IPS DF 6.9 (cell line): ENCODE results near the gene NLN.

Experiments
- DNase-seq: peaks from one replicate; pipeline ENCODE4 v3.0.0-alpha.2; 2013; ENCODE audit warnings: low read depth, low spot score
- H3K27ac ChIP-seq: one replicate; pipeline ENCODE4 v1.5.1; 2013; ENCODE audit warnings: low read length, control low read depth
- H3K27me3 ChIP-seq: 2 replicates; pipeline ENCODE4 v1.6.1; 2013; ENCODE audit warnings: mild to moderate bottlenecking, low read length; ENCODE audit not compliant: control insufficient read depth, insufficient read depth
- H3K36me3 ChIP-seq: 2 replicates; pipeline ENCODE4 v1.6.1; 2013; ENCODE audit warnings: low read length; ENCODE audit not compliant: control insufficient read depth, insufficient read depth
- H3K4me1 ChIP-seq: 2 replicates; pipeline ENCODE4 v1.6.1; 2013; ENCODE audit warnings: low read length; ENCODE audit not compliant: control insufficient read depth, insufficient read depth
- H3K4me3 ChIP-seq: 2 replicates; pipeline ENCODE4 v1.5.1; 2013; ENCODE audit warnings: mild to moderate bottlenecking, low read length
- H3K9me3 ChIP-seq: 2 replicates; pipeline ENCODE4 v1.6.1; 2013; ENCODE audit warnings: low read length, inconsistent platforms; ENCODE audit not compliant: control insufficient read depth, insufficient read depth
- WGBS: extraction: QIAGEN DNeasy Blood & Tissue Kit; methylation state at CpG from one replicate; pipeline ENCODE4 v1.1.7; 2013; ENCODE audit warnings: mixed read lengths, missing lambda C conversion rate; ENCODE audit not compliant: insufficient read length, insufficient coverage; 5-methylcytosine and 5-hydroxymethylcytosine counted together

Gene NLN

DNA sequence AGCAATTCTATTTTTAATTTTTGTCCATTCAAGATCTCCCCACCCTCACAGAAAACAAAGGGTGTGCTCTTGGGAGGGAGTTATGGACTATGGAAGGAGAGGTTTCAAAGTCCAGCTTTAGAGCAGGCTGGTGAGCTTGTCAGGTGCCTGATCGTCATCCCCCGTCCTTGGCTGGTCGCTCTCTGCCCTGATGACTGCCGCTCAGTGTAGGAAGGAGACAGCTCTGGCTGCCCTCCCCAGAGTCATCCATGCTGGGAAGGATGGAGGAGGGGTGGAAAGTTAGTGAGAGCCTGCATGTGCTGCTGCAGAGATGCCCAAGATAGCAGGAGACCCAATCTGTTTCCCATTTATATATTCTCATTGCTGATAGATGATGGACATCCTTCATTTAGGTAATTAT lies 96.6 kb downstream of the NLN start:
- Histone ChIP-seq H3K27ac (no peak overlapping the region), H3K4me1 (0 out of 2 replicates have a peak, but pooled peaks cover 1% of the 10 kb centered on the region), H3K36me3 (peaks cover 4% of the 10 kb centered on the region; the same call in 1 of the 2 replicates), H3K27me3 (no peaks in the 10 kb centered on the region), H3K4me3 (no peak overlapping the region), H3K9me3 (no peaks in the 10 kb centered on the region; the same call in 1 of the 2 replicates)
- no peak for DNase-seq
- no CpG with 5 or more reads among the region's 4 CpGs for WGBS

DNA sequence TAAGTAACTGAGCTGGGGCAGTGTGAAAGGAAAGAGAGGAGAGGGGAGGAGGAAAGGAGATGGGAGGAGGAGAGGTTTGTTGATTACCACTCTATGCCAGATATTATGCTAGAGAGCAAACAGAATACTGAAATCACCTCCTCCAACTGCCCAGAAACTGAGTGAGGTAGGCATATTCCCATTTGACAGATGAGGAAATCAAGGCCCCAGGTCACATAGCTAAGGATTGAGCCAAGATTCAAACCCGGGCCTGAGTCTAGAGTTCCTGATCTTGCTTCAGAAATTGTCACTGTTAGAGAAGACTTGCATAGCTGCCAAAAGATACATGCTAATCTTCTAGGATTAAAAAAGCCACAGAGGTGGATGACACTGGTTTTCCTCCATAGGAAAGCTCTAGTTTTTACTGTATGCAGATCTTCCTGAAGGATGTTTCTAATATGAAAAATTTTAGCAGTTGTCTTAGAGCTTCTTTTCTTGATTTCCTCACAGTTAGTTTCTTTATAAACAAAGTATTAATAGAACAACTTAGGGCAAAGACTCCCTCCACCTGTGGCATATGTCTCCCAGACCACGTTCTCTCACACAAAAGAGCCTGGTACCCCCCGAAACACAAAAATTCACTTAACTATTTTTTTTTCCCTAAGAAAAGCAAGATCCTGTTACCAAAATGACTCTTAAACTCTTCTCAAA lies 97.4 kb downstream of the NLN start:
- no peak overlapping the region for H3K27ac ChIP-seq
- no peaks in the 10 kb centered on the region; the same call in 1 of the 2 replicates for H3K36me3 ChIP-seq
- no peaks in the 10 kb centered on the region for H3K27me3 ChIP-seq
- 100% methylated on average over 2 of the region's 3 CpGs for WGBS
- H3K9me3 ChIP-seq = no peaks in the 10 kb centered on the region; the same call in 1 of the 2 replicates
- 0 out of 2 replicates have a peak, but pooled peaks cover 1% of the 10 kb centered on the region for H3K4me1 ChIP-seq
- no peak overlapping the region for H3K4me3 ChIP-seq
- no peak for DNase-seq

DNA sequence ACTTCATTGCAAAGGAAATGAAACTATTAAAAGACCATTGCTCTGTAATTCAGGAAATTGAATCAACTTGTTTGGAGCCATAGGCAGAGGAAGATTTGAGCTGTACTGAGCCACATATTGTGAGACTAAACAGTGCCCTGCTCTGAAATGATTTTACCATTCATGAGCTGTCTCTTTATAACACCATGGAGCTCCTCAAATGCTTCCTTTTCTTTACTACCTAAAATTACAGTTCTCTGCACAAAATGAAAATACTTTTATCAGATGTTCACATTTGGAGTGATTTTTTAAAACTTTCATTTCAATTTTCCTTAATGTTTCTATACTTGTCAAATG lies 97.9 kb downstream of the NLN start:
- Histone ChIP-seq H3K4me1 (0 out of 2 replicates have a peak, but pooled peaks cover 1% of the 10 kb centered on the region), H3K9me3 (no peaks in the 10 kb centered on the region), H3K36me3 (no peaks in the 10 kb centered on the region; the same call in 1 of the 2 replicates), H3K27ac (no peak overlapping the region), H3K4me3 (no peak overlapping the region), H3K27me3 (no peaks in the 10 kb centered on the region)
- no peak for DNase-seq

DNA sequence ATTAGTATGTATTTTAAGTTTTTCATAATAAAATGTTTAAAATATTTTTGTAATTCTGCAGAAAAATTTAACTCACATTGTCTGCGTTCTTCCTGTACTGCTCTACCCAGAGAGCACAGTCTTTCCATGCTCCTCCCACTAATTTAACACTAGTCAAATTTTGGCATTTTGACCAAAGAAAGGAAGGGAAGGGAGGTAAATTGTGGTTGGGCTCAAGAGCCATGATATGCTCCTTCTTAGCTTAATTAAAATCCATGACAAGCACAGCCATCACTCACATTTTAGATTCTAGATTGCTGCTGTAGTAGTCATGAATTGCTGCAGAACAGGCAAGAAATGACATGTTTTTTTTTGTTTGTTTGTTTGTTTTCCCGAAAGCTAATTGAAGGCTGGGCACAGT lies 98.4 kb downstream of the NLN start:
- no peak for DNase-seq
- no peaks in the 10 kb centered on the region; the same call in 1 of the 2 replicates for H3K36me3 ChIP-seq
- no peaks in the 10 kb centered on the region for H3K9me3 ChIP-seq
- no CpG with 5 or more reads among the region's 2 CpGs for WGBS
- no peak overlapping the region for H3K27ac ChIP-seq
- H3K27me3 ChIP-seq = no peaks in the 10 kb centered on the region
- no peak overlapping the region for H3K4me3 ChIP-seq
- 0 out of 2 replicates have a peak, but pooled peaks cover 1% of the 10 kb centered on the region for H3K4me1 ChIP-seq

DNA sequence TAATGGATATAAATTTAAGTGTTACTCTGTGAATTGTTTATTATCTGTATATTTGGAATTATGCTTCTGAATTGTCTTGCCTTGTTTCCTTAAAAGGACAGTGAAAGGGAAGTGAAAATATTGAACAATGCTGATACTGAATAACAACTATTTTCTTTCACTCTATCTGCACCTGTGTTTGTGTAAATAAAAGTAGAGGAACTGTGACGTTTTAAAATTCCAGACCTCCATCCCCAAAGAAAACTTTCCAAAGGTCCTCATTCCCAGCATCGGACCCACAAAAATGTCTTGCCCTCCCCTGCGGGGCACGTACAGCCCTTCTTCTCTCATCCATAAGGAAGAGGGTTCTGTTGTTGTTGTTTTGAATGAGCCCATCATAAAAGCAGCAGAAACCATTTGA lies 100.0 kb downstream of the NLN start:
- H3K27ac ChIP-seq = no peak overlapping the region
- H3K36me3 ChIP-seq = no peaks in the 10 kb centered on the region; the same call in 1 of the 2 replicates
- H3K4me3 ChIP-seq = no peak overlapping the region
- H3K27me3 ChIP-seq = no peaks in the 10 kb centered on the region
- WGBS = no CpG with 5 or more reads among the region's 4 CpGs
- no peaks in the 10 kb centered on the region for H3K9me3 ChIP-seq
- DNase-seq = no peak
- 0 out of 2 replicates have a peak, but pooled peaks cover 1% of the 10 kb centered on the region for H3K4me1 ChIP-seq

DNA sequence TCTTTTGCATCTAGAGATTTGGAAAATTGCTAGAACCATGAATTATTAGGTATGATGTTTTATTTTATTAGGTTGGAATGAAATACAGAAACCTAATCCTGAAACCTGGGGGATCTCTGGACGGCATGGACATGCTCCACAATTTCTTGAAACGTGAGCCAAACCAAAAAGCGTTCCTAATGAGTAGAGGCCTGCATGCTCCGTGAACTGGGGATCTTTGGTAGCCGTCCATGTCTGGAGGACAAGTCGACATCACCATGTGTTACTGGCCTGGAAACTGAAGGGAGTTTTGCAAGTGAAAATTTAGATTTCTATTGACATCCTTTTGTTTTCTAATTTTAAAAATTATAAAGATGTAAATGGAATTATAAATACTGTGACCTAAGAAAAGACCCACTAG lies 100.7 kb downstream of the NLN start:
- Histone ChIP-seq H3K9me3 (no peaks in the 10 kb centered on the region), H3K36me3 (no peaks in the 10 kb centered on the region; the same call in 1 of the 2 replicates), H3K27ac (no peak overlapping the region), H3K4me1 (0 out of 2 replicates have a peak, but pooled peaks cover 1% of the 10 kb centered on the region), H3K4me3 (no peak overlapping the region), H3K27me3 (no peaks in the 10 kb centered on the region)
- no peak for DNase-seq
- no CpG with 5 or more reads among the region's 6 CpGs for WGBS

DNA sequence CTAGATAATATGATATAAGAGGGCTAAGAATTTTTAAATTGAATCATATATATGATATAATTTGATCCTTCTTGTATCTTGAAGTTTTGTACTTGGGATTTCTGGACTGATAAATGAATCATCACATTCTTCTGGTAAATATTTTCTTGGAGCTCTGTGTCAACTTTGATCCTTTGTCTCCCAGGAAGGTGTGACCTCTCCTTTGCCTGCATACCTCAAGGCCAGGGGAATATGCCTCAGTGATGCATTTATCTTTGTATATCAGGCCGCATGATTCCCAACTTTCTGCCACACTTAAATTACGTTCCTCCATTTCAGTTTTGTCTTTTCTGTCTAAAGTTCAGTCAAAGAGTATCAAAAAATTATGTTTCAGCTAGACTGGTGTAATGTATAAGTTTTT lies 101.2 kb downstream of the NLN start:
- no peak overlapping the region for H3K27ac ChIP-seq
- H3K9me3 ChIP-seq = no peaks in the 10 kb centered on the region
- H3K4me3 ChIP-seq = no peak overlapping the region
- no CpG with 5 or more reads among the region's 2 CpGs for WGBS
- H3K36me3 ChIP-seq = no peaks in the 10 kb centered on the region; the same call in 1 of the 2 replicates
- H3K4me1 ChIP-seq = 0 out of 2 replicates have a peak, but pooled peaks cover 1% of the 10 kb centered on the region
- no peaks in the 10 kb centered on the region for H3K27me3 ChIP-seq
- no peak for DNase-seq

DNA sequence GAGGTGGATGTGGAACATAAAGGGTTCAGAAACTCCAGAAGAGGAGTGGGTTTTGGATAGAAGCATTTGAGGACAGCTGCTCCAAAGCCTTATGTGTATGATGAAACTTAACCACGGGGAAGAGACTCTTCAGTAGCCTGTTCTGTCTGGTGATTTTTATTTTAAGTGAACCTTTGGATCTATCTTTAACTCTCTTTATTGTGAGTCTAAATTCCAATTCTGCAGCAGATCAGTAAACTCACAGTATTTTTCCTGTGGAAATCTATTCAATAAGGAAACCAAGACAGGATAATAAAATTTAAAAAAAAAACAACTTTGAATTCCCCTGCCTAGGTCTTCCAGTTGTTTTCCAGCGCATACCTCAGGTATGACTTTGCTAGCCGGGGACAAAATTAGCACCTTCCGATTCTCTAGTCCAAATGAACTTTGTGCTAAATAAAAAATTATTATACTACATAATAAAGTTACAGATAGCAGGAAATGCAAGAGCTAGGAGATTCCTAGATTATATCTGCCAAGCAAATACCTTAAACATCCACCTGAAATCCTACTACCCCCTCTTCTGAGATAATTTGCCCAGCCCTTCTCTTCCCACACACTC lies 101.9 kb downstream of the NLN start:
- DNase-seq = no peak

DNA sequence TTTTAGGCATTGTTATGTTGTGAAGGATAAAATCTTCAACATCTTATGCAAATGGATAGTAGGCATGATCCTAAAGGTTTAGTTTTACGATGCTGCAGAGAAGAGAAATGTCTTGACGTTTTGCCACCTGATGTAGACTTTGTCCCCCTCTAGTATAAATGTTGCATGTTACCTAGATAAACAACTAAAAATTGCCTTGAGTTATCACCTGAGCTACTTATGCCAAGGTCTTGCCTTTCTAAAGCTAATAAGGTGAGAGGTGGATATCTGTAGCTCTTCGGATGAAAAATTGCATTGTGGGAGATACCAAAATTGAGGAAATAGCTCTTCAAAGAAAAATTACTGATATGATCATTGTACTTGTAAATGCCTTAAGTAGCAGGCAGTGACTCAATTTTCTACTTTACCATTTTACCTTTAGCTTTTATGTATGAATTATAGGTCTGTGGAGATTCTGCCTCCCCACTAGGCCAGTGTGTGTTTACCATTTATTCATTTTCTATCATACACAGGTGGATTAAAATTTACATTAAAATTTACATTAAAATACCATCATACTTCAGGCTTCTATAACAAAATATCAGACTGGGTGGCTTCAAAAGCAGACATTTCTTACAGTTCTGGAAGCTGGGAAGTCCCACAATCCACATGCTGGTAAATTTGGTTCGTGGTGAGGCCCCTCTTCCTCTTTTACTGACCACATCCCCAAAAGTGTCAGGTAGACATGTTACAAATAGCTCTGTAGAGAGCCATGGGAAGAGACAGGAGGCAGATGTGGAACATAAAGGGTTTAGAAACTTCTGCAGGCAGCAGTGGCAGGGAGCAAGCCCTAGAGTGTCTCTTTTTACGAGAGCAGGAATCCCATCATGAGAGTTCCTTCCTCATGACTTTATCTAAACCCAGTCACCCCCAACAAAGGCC lies 103.7 kb downstream of the NLN start:
- no peaks in the 10 kb centered on the region; the same call in 1 of the 2 replicates for H3K36me3 ChIP-seq
- H3K27ac ChIP-seq = no peak overlapping the region
- no peaks in the 10 kb centered on the region for H3K27me3 ChIP-seq
- no peak for DNase-seq
- WGBS = no CpG with 5 or more reads among the region's 5 CpGs
- H3K9me3 ChIP-seq = no peaks in the 10 kb centered on the region
- H3K4me1 ChIP-seq = no peaks in the 10 kb centered on the region
- H3K4me3 ChIP-seq = no peak overlapping the region

More for the DNA sequence above, 101.9 kb downstream of the NLN start:
- H3K27ac ChIP-seq = no peak overlapping the region
- H3K9me3 ChIP-seq = no peaks in the 10 kb centered on the region
- no peaks in the 10 kb centered on the region for H3K4me1 ChIP-seq
- H3K4me3 ChIP-seq = no peak overlapping the region
- H3K36me3 ChIP-seq = no peaks in the 10 kb centered on the region; the same call in 1 of the 2 replicates
- WGBS = no CpG with 5 or more reads among the region's 4 CpGs
- H3K27me3 ChIP-seq = no peaks in the 10 kb centered on the region
